Mesenchymal stem cell (in vitro differentiated cells and primary cell): ENCODE measurements around the gene USP46.

Experiments
- DNase-seq: peaks from one replicate; pipeline ENCODE4 v3.0.0-alpha.2; 2013
- H2AFZ ChIP-seq: one replicate; pipeline ENCODE4 v1.6.1; 2013; ENCODE audit warnings: low read depth, mild to moderate bottlenecking, control low read depth, inconsistent platforms, low read length, moderate library complexity
- H2AK5ac ChIP-seq: 2 replicates; pipeline ENCODE4 v1.6.1; 2013; ENCODE audit warnings: low read length, moderate library complexity, mild to moderate bottlenecking, inconsistent platforms; ENCODE audit not compliant: severe bottlenecking
- H2BK120ac ChIP-seq: one replicate; pipeline ENCODE4 v1.6.1; 2013; ENCODE audit warnings: low read depth, mild to moderate bottlenecking, inconsistent platforms, low read length, moderate library complexity
- H2BK12ac ChIP-seq, 2 experiments: one replicate each; pipeline ENCODE4 v1.6.1; 2013; ENCODE audit warnings: inconsistent platforms in 2 of 2, low read length in 2 of 2, mild to moderate bottlenecking in 2 of 2, moderate library complexity in 2 of 2, control low read depth in 1 of 2
- H2BK15ac ChIP-seq: one replicate; pipeline ENCODE4 v1.6.1; 2013; ENCODE audit warnings: mild to moderate bottlenecking, low read depth, inconsistent platforms; ENCODE audit not compliant: poor library complexity, severe bottlenecking
- H2BK5ac ChIP-seq: 2 replicates; pipeline ENCODE4 v1.6.1; 2013; ENCODE audit warnings: low read depth, mild to moderate bottlenecking, low read length, control low read depth, inconsistent platforms; ENCODE audit not compliant: poor library complexity, severe bottlenecking
- H3K14ac ChIP-seq, 2 experiments: one replicate each; pipeline ENCODE4 v1.6.1; 2013; ENCODE audit warnings: inconsistent platforms in 2 of 2, low read length in 2 of 2, control low read depth in 1 of 2, mild to moderate bottlenecking in 1 of 2, moderate library complexity in 1 of 2
- H3K18ac ChIP-seq, 2 experiments: one replicate each; pipeline ENCODE4 v1.6.1; 2013; ENCODE audit warnings: inconsistent platforms in 2 of 2, low read length in 2 of 2, control low read depth in 1 of 2, low read depth in 1 of 2, mild to moderate bottlenecking in 1 of 2
- H3K23ac ChIP-seq, 2 experiments: one replicate each; pipeline ENCODE4 v1.6.1; 2013; ENCODE audit warnings: inconsistent platforms in 2 of 2, low read length in 2 of 2, mild to moderate bottlenecking in 2 of 2, moderate library complexity in 2 of 2, control low read depth in 1 of 2
- H3K27ac ChIP-seq: 2 replicates; pipeline ENCODE4 v1.5.1; 2013; ENCODE audit warnings: mild to moderate bottlenecking, moderate library complexity, low read length, control low read depth, inconsistent platforms; ENCODE audit not compliant: poor library complexity, severe bottlenecking
- H3K27me3 ChIP-seq, 2 experiments: 2 replicates each; pipeline versions ENCODE4 v1.6.1 to v1.7.0; 2013; ENCODE audit warnings: low read length in 2 of 2, mild to moderate bottlenecking in 2 of 2, moderate library complexity in 2 of 2, control low read depth in 1 of 2, inconsistent platforms in 1 of 2; ENCODE audit not compliant: control insufficient read depth in 1 of 2, insufficient read depth in 1 of 2
- H3K36me3 ChIP-seq, 2 experiments: 2 replicates each; pipeline versions ENCODE4 v1.6.1 to v1.7.0; 2013; ENCODE audit warnings: low read length in 2 of 2, control low read depth in 1 of 2, inconsistent platforms in 1 of 2, low read depth in 1 of 2, mild to moderate bottlenecking in 1 of 2; ENCODE audit not compliant: insufficient read depth in 2 of 2, control insufficient read depth in 1 of 2
- H3K4ac ChIP-seq, 2 experiments: one replicate each; pipeline ENCODE4 v1.6.1; 2013; ENCODE audit warnings: inconsistent platforms in 2 of 2, low read length in 2 of 2, mild to moderate bottlenecking in 2 of 2, moderate library complexity in 2 of 2, control low read depth in 1 of 2, low read depth in 1 of 2
- H3K4me1 ChIP-seq: 2 replicates; pipeline ENCODE4 v1.6.1; 2013; ENCODE audit warnings: low read depth, low read length, control low read depth; ENCODE audit not compliant: control insufficient read depth, insufficient read depth
- H3K4me2 ChIP-seq: 2 replicates; pipeline ENCODE4 v1.6.1; 2013; ENCODE audit warnings: low read length, mild to moderate bottlenecking, inconsistent platforms; ENCODE audit not compliant: poor library complexity, severe bottlenecking
- H3K4me3 ChIP-seq, 2 experiments: 2 replicates each; pipeline versions ENCODE4 v1.5.1 to v1.7.0; 2013; ENCODE audit warnings: low read length in 2 of 2, mild to moderate bottlenecking in 2 of 2, control low read depth in 1 of 2, low read depth in 1 of 2; ENCODE audit not compliant: insufficient read depth in 1 of 2
- H3K79me1 ChIP-seq: replicated peaks from 2 replicates; pipeline ENCODE4 v1.6.1; 2013; ENCODE audit warnings: mild to moderate bottlenecking, control low read depth, low read length, inconsistent platforms; ENCODE audit not compliant: poor library complexity, severe bottlenecking
- H3K9ac ChIP-seq: 2 replicates; pipeline ENCODE4 v1.7.0; 2013; ENCODE audit warnings: mild to moderate bottlenecking, low read length, moderate library complexity
- H3K9me3 ChIP-seq: 2 replicates; pipeline ENCODE4 v1.7.0; 2013; ENCODE audit warnings: mild to moderate bottlenecking, low read length; ENCODE audit not compliant: control insufficient read depth
- H4K8ac ChIP-seq: one replicate; pipeline ENCODE4 v1.6.1; 2013; ENCODE audit warnings: inconsistent platforms, mild to moderate bottlenecking, low read length, moderate library complexity
- H4K91ac ChIP-seq: one replicate; pipeline ENCODE4 v1.6.1; 2013; ENCODE audit warnings: mild to moderate bottlenecking, low read length, inconsistent platforms
- WGBS: methylation state at CpG from one replicate; pipeline ENCODE4 v1.1.7; 2013; ENCODE audit warnings: mixed read lengths; 5-methylcytosine and 5-hydroxymethylcytosine counted together

The USP46 gene

GRCh38 chr4:52612341-52612740 is 46.8 kb downstream of the USP46 start:
- peaks cover 12 to 30% of the 10 kb centered on the region in 2 experiments for H3K36me3 ChIP-seq
- H2BK120ac ChIP-seq, result no peak overlapping the region
- no peak overlapping the region for H2BK15ac ChIP-seq
- no peak overlapping the region for H4K8ac ChIP-seq
- H2BK5ac ChIP-seq, result no peak overlapping the region
- H3K14ac ChIP-seq, result peak overlapping the region in 1 of 2 experiments; percentile 41
- H2AFZ ChIP-seq, result no peak overlapping the region
- H3K4me2 ChIP-seq, result no peak overlapping the region
- no peak overlapping the region for H2BK12ac ChIP-seq
- no peaks in the 10 kb centered on the region for H3K4me1 ChIP-seq
- no peak overlapping the region for H3K18ac ChIP-seq
- peaks cover 17% of the 10 kb centered on the region for H3K79me1 ChIP-seq
- H3K23ac ChIP-seq, result no peak overlapping the region
- DNase-seq, result no peak
- no peak overlapping the region for H3K9ac ChIP-seq
- no peak overlapping the region for H3K27ac ChIP-seq
- no peak overlapping the region for H3K4ac ChIP-seq
- 100% methylated on average over 1 of the region's 1 CpG for WGBS
- H3K27me3 ChIP-seq, result no peaks in the 10 kb centered on the region
- H4K91ac ChIP-seq, result no peak overlapping the region
- no peak overlapping the region for H3K4me3 ChIP-seq
- H3K9me3 ChIP-seq, result peaks cover 8% of the 10 kb centered on the region
- no peak overlapping the region for H2AK5ac ChIP-seq

GRCh38 chr4:52611030-52611555 is 48.0 kb downstream of the USP46 start:
- no peak overlapping the region for H2BK5ac ChIP-seq
- peaks cover 8% of the 10 kb centered on the region for H3K9me3 ChIP-seq
- H4K8ac ChIP-seq, result no peak overlapping the region
- H3K36me3 ChIP-seq, result peaks cover 12 to 33% of the 10 kb centered on the region in 2 experiments
- peak overlapping the region in 1 of 2 experiments; percentile 44 for H3K14ac ChIP-seq
- H2BK15ac ChIP-seq, result no peak overlapping the region
- H2AFZ ChIP-seq, result no peak overlapping the region
- 33% methylated on average over 6 of the region's 6 CpGs for WGBS
- H3K27ac ChIP-seq, result no peak overlapping the region
- no peak overlapping the region for H3K4me2 ChIP-seq
- H3K9ac ChIP-seq, result no peak overlapping the region
- no peak overlapping the region for H2AK5ac ChIP-seq
- H3K23ac ChIP-seq, result peak overlapping the region in 1 of 2 experiments; percentile 89
- no peaks in the 10 kb centered on the region for H3K27me3 ChIP-seq
- H3K79me1 ChIP-seq, result peaks cover 17% of the 10 kb centered on the region
- peak overlapping the region in 1 of 2 experiments; percentile 1 for H2BK12ac ChIP-seq
- H2BK120ac ChIP-seq, result no peak overlapping the region
- no peaks in the 10 kb centered on the region for H3K4me1 ChIP-seq
- DNase-seq, result peak; percentile 68
- no peak overlapping the region for H3K4me3 ChIP-seq
- no peak overlapping the region for H3K4ac ChIP-seq
- no peak overlapping the region for H4K91ac ChIP-seq
- H3K18ac ChIP-seq, result peak overlapping the region in 1 of 2 experiments; percentile 64

- H2BK5ac ChIP-seq, result no peak overlapping the region
- H3K23ac ChIP-seq, result no peak overlapping the region
- peaks cover 17 to 71% of the 10 kb centered on the region in 2 experiments for H3K36me3 ChIP-seq
- H3K79me1 ChIP-seq, result peaks cover 10% of the 10 kb centered on the region
- no peak overlapping the region for H3K18ac ChIP-seq
- H3K9me3 ChIP-seq, result no peaks in the 10 kb centered on the region
- H3K27me3 ChIP-seq, result no peaks in the 10 kb centered on the region
- H4K91ac ChIP-seq, result no peak overlapping the region
- H3K4me1 ChIP-seq, result no peaks in the 10 kb centered on the region
- no peak overlapping the region for H2BK12ac ChIP-seq
- H3K4me2 ChIP-seq, result no peak overlapping the region
- H2AFZ ChIP-seq, result no peak overlapping the region
- no peak overlapping the region for H2BK15ac ChIP-seq
- H3K14ac ChIP-seq, result no peak overlapping the region
- no peak overlapping the region for H3K4ac ChIP-seq
- no peak overlapping the region for H3K9ac ChIP-seq
- WGBS, result 88% methylated on average over 1 of the region's 2 CpGs
- no peak overlapping the region for H2AK5ac ChIP-seq
- no peak overlapping the region for H4K8ac ChIP-seq
- no peak for DNase-seq
- H3K27ac ChIP-seq, result no peak overlapping the region
- no peak overlapping the region for H3K4me3 ChIP-seq
- H2BK120ac ChIP-seq, result no peak overlapping the region
Observed at GRCh38 chr4:52606726-52607125, 52.4 kb downstream of the USP46 start.

- WGBS, result 96% methylated on average over 2 of the region's 2 CpGs
- no peak overlapping the region for H2BK5ac ChIP-seq
- DNase-seq, result no peak
- no peak overlapping the region for H2BK12ac ChIP-seq
- no peak overlapping the region for H2BK15ac ChIP-seq
- H2BK120ac ChIP-seq, result no peak overlapping the region
- no peak overlapping the region for H4K8ac ChIP-seq
- H3K4me1 ChIP-seq, result no peaks in the 10 kb centered on the region
- no peak overlapping the region for H3K4me2 ChIP-seq
- H2AK5ac ChIP-seq, result no peak overlapping the region
- H3K9me3 ChIP-seq, result no peaks in the 10 kb centered on the region
- H3K27me3 ChIP-seq, result no peaks in the 10 kb centered on the region
- H2AFZ ChIP-seq, result no peak overlapping the region
- no peak overlapping the region for H3K18ac ChIP-seq
- H3K4me3 ChIP-seq, result no peak overlapping the region
- H3K14ac ChIP-seq, result no peak overlapping the region
- no peak overlapping the region for H3K9ac ChIP-seq
- H3K79me1 ChIP-seq, result peaks cover 7% of the 10 kb centered on the region
- H3K27ac ChIP-seq, result no peak overlapping the region
- H3K23ac ChIP-seq, result no peak overlapping the region
- no peak overlapping the region for H3K4ac ChIP-seq
- peaks cover 15 to 76% of the 10 kb centered on the region in 2 experiments for H3K36me3 ChIP-seq
- H4K91ac ChIP-seq, result no peak overlapping the region
Observed at GRCh38 chr4:52606040-52606439, 53.1 kb downstream of the USP46 start.
